GM12874 (cell line): Measurements from ENCODE around the gene TNFAIP3.

Experiments
- CTCF ChIP-seq: IDR thresholded peaks from 2 replicates; pipeline ENCODE4 v1.5.1; 2011; ENCODE audit warnings: low read depth, mild to moderate bottlenecking, control low read depth, low read length, moderate library complexity; ENCODE audit not compliant: insufficient read depth

Gene TNFAIP3

DNA sequence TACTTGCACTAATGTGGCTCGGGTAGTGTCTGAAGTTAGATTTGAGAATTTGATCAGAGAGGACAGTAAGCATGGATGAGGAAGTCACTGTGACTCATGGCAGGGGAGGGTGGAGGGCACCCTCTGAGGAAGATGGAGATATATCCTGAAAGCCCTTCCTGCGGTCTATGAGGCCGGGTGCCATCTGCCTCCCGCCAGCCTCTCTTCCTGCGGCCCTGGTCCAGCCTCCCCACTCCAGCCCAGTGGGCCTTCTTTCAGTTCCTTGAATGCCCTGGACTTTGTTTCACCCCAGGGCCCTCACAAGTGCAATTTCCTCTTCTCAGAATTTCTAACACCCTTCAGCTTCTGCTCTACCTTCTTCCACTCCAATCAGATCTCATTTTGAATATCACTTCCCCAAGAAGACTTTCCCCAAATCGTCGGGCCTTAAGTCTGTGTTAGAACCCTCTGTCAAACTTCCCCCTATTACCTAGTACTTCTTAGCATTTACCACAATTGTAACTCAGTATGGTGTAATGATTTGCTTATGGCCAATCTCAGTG lies 20.2 kb upstream of the TNFAIP3 start:
- TF ChIP-seq CTCF: no peak

DNA sequence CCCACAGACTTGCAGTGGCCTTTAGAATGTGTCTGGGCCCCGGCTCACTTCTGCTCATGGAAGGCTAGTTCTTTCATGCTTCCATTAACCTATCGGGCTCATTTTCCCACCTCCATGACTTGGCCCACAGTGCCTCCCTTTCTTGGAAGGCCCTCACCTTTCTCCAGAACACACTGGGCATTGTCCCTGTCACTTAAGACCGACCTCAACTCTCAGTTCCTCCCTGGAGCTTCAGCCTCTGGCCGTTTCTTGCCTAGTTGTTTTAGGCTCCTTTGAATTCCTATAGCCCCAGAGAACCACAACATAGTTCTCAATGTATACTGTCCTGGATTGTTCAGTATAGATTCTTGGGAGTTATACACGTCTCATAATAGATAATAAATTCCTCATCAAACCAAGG lies 19.3 kb upstream of the TNFAIP3 start:
- no peak for TF ChIP-seq CTCF

GRCh38 chr6:137848672-137849071 lies 18.4 kb upstream of the TNFAIP3 start:
- no peak for TF ChIP-seq CTCF

- TF ChIP-seq CTCF: no peak
Measured at GRCh38 chr6:137849181-137849980, 17.7 kb upstream of the TNFAIP3 start.

DNA sequence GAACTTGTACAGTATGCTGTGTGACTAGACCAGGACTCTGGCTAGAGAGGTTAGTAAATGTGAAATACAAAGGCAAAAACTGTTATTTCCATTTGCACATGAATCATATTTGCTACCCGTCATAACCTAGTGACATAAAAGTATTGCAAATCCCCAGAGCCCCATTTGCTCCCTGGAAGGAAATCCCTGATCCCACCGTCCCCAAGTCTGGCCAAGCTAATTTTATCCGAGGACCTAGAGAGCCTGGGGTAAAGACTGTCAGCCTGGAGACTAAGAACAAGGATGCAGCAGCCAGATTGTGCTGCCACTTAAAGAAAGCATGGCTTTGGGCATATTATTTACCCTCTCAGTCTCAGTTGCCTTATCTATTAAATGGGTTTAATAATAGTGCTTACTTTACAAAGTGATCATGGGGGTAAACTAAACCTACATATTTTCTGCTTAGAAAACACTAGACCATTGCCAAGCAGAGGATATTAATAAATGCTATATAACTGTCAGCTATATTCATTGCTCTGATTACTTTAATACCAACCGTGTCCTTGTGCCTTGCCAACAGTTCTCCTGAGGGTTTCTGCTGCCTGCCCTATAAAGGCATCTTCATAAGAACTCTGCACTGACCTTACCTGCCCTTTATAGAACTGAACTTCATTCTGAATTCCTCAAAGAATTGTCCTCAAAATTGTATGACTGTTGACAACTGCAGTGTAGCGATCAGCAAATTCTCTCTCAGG lies 16.9 kb upstream of the TNFAIP3 start:
- no peak for TF ChIP-seq CTCF

DNA sequence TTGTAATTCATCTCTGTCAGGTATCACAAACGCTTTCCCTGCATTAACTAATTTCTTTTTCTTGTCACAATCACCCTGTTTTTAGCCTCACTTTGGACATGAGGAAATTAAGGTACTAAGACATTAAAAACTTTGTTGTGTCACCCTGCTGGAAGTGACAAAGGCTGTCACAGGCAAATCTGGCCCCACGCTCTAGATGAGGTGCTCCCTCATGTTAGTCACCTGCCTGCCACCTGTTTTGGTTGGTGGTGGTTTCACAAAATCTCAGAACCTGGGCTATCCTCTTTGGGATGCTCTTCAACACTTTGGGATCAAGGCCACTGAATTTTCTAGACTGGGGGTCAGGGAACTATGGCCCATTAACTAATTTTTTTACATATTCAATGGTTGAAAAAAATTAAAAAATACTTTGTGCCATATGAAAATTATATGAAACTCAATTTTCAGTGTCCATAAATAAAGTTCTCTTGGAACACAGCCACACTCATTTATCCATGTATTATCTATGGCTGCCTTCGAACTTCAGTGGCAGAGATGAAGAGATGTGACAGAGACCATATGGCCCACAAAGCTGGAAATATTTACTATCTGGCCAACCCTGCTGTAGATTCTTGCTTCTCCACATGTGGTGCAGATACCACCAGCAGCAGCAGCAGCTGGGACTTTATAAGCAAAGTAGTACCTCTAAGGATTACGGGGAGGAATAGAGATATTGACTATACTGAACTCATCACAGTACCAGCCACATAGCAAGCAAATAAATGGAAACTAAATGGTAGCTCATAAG lies 16.1 kb upstream of the TNFAIP3 start:
- TF ChIP-seq CTCF: no peak

DNA sequence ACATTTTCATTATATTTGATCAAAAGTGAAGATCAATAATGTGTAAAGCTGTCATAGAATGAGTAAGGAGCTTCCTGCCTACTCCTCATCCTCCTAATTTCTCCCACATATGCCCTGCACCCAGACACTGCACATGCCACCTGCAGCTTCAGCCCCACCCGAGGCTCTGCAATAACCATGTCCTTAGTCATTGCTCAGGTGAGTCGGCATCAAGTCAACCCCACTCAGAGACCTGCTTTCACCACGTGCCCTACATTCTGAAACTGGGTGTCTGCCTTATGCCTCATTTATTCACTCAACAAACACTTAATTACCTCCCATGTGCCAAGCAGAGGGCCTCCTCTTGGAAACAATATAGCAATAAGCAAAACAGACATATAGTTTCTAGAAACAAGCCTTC lies 15.4 kb upstream of the TNFAIP3 start:
- no peak for TF ChIP-seq CTCF
